ENCODE data around the gene GNL1. TPM values are rescaled to one million over a fixed set of nuclear protein-coding genes. Genes with fewer than 3 reads are reported as not detected.
A peak's percentile ranks its signal among the peaks of the same experiment; 100 is the strongest.
"Not testable (repeated sequence)": the region's sequence is repeated elsewhere in the genome, so short reads cannot be mapped to it uniquely, and the experiment has no call there.

GNL1 gene
- total RNA-seq, result 80.9 and 93.0 TPM in 2 replicates

- intact Hi-C loops (cut with micrococcal nuclease), result loop anchor here (1.0 to 10.0 kb wide), 7 partner anchors 61 to 1419 kb away; partner anchors contain the start of genes DXO, HLA-E, MRPS18B and POLR1H
- Mint-ChIP-seq H3K9me3 (no peaks in the 10 kb centered on the region), H3K27ac (peak within 1 kb of the TSS; percentile 97), H3K4me1 (peaks cover 29% of the 10 kb centered on the region), H3K4me3 (peak within 1 kb of the TSS; percentile 89), H3K36me3 (ENCODE audit: low read depth) (peaks cover 53% of the 10 kb centered on the region), H3K27me3 (no peaks in the 10 kb centered on the region)
- DNase-seq, result peak; percentile 99
These were observed at the start of gene GNL1 for GRCh38 chr6:30556066-30556905. TSS of gene GNL1 (minus strand) at chr6:30556489. CDS start at chr6:30556203, 286 bp downstream.

- H3K9me3 Mint-ChIP-seq, result no peaks in the 10 kb centered on the region
- H3K27me3 Mint-ChIP-seq, result no peaks in the 10 kb centered on the region
- DNase-seq, result no peak
- intact Hi-C loops (cut with micrococcal nuclease), result no loop called here
- H3K36me3 Mint-ChIP-seq (ENCODE audit: low read depth), result peaks cover 74% of the 10 kb centered on the region
- no peak overlapping the region for H3K4me3 Mint-ChIP-seq
- peaks cover 23% of the 10 kb centered on the region for H3K4me1 Mint-ChIP-seq
- H3K27ac Mint-ChIP-seq, result no peak overlapping the region
These were observed 47.7 kb upstream of the GNL1 start for GRCh38 chr6:30603961-30604360.

GRCh38 chr6:30601815-30602641 is 45.7 kb upstream of the GNL1 start:
- DNase-seq, result no peak
- Mint-ChIP-seq H3K27ac (no peak overlapping the region), H3K9me3 (no peaks in the 10 kb centered on the region), H3K4me1 (peaks cover 19% of the 10 kb centered on the region), H3K27me3 (no peaks in the 10 kb centered on the region), H3K4me3 (no peak overlapping the region), H3K36me3 (ENCODE audit: low read depth) (peaks cover 70% of the 10 kb centered on the region)
- intact Hi-C loops (cut with micrococcal nuclease), result no loop called here

- intact Hi-C loops (cut with micrococcal nuclease), result no loop called here
- no peaks in the 10 kb centered on the region for H3K27me3 Mint-ChIP-seq
- no peaks in the 10 kb centered on the region for H3K9me3 Mint-ChIP-seq
- H3K4me1 Mint-ChIP-seq, result peaks cover 19% of the 10 kb centered on the region
- H3K36me3 Mint-ChIP-seq (ENCODE audit: low read depth), result peaks cover 66% of the 10 kb centered on the region
- no peak overlapping the region for H3K4me3 Mint-ChIP-seq
- peak overlapping the region; percentile 29 for H3K27ac Mint-ChIP-seq
- no peak for DNase-seq
These were observed 45.1 kb upstream of the GNL1 start for GRCh38 chr6:30601436-30601814.

GRCh38 chr6:30600451-30600961 is 44.2 kb upstream of the GNL1 start:
- Mint-ChIP-seq H3K27ac (peak overlapping the region; percentile 9), H3K4me3 (no peak overlapping the region)

GRCh38 chr6:30599625-30600324 is 43.5 kb upstream of the GNL1 start:
- Mint-ChIP-seq H3K27ac (no peak overlapping the region), H3K9me3 (no peaks in the 10 kb centered on the region), H3K4me3 (no peak overlapping the region), H3K27me3 (no peaks in the 10 kb centered on the region), H3K36me3 (ENCODE audit: low read depth) (peaks cover 56% of the 10 kb centered on the region), H3K4me1 (peaks cover 17% of the 10 kb centered on the region)
- no peak for DNase-seq
- intact Hi-C loops (cut with micrococcal nuclease), result loop anchor here (5.0 kb wide), 1 partner anchor 57 kb away; no protein-coding TSS in a partner anchor

More at GRCh38 chr6:30600451-30600961, 44.2 kb upstream of the GNL1 start:
- no peaks in the 10 kb centered on the region for H3K27me3 Mint-ChIP-seq
- no peaks in the 10 kb centered on the region for H3K9me3 Mint-ChIP-seq
- intact Hi-C loops (cut with micrococcal nuclease), result no loop called here
- peaks cover 59% of the 10 kb centered on the region for H3K36me3 Mint-ChIP-seq (ENCODE audit: low read depth)
- H3K4me1 Mint-ChIP-seq, result peaks cover 16% of the 10 kb centered on the region
- no peak for DNase-seq

- Mint-ChIP-seq H3K4me1 (peaks cover 17% of the 10 kb centered on the region), H3K27me3 (no peaks in the 10 kb centered on the region), H3K4me3 (no peak overlapping the region), H3K36me3 (ENCODE audit: low read depth) (peaks cover 55% of the 10 kb centered on the region), H3K27ac (no peak overlapping the region), H3K9me3 (no peaks in the 10 kb centered on the region)
- intact Hi-C loops (cut with micrococcal nuclease), result loop anchor here (5.0 kb wide), 1 partner anchor 57 kb away; no protein-coding TSS in a partner anchor
- DNase-seq, result no peak
These were observed 42.8 kb upstream of the GNL1 start for GRCh38 chr6:30598912-30599624.

- intact Hi-C loops (cut with micrococcal nuclease), result loop anchor here (1.0 to 5.0 kb wide), 2 partner anchors 55 to 114 kb away; no protein-coding TSS in a partner anchor
- H3K9me3 Mint-ChIP-seq, H3K27me3 Mint-ChIP-seq, H3K4me3 Mint-ChIP-seq: not testable (repeated sequence)
- H3K4me1 Mint-ChIP-seq, result peaks cover 12% of the 10 kb centered on the region
- H3K36me3 Mint-ChIP-seq (ENCODE audit: low read depth), result peaks cover 46% of the 10 kb centered on the region
- H3K27ac Mint-ChIP-seq, result peak overlapping the region; percentile 74
- peak; percentile 94 for DNase-seq
These were observed 41.2 kb upstream of the GNL1 start for GRCh38 chr6:30597315-30598144.

- intact Hi-C loops (cut with micrococcal nuclease), result no loop called here
- Mint-ChIP-seq H3K27me3 (no peaks in the 10 kb centered on the region), H3K27ac (peak overlapping the region; percentile 25), H3K36me3 (ENCODE audit: low read depth) (peaks cover 60% of the 10 kb centered on the region), H3K4me1 (peaks cover 10% of the 10 kb centered on the region), H3K9me3 (no peaks in the 10 kb centered on the region), H3K4me3 (no peak overlapping the region)
- DNase-seq, result no peak
These were observed 36.0 kb upstream of the GNL1 start for GRCh38 chr6:30592287-30592686.

GRCh38 chr6:30591008-30591407 is 34.7 kb upstream of the GNL1 start:
- no peaks in the 10 kb centered on the region for H3K27me3 Mint-ChIP-seq
- no peaks in the 10 kb centered on the region for H3K9me3 Mint-ChIP-seq
- no peak overlapping the region for H3K4me3 Mint-ChIP-seq
- H3K36me3 Mint-ChIP-seq (ENCODE audit: low read depth), result peaks cover 64% of the 10 kb centered on the region
- H3K27ac Mint-ChIP-seq, result no peak overlapping the region
- no peak for DNase-seq
- H3K4me1 Mint-ChIP-seq, result peaks cover 9% of the 10 kb centered on the region
- intact Hi-C loops (cut with micrococcal nuclease), result no loop called here

- Mint-ChIP-seq H3K4me1 (peaks cover 8% of the 10 kb centered on the region), H3K36me3 (ENCODE audit: low read depth) (peaks cover 66% of the 10 kb centered on the region), H3K27ac (no peak overlapping the region), H3K27me3 (no peaks in the 10 kb centered on the region), H3K4me3 (no peak overlapping the region), H3K9me3 (no peaks in the 10 kb centered on the region)
- no peak for DNase-seq
- intact Hi-C loops (cut with micrococcal nuclease), result no loop called here
These were observed 34.2 kb upstream of the GNL1 start for GRCh38 chr6:30590509-30590908.

- DNase-seq, result no peak
- no peaks in the 10 kb centered on the region for H3K27me3 Mint-ChIP-seq
- H3K27ac Mint-ChIP-seq, result peak overlapping the region; percentile 25
- peaks cover 68% of the 10 kb centered on the region for H3K36me3 Mint-ChIP-seq (ENCODE audit: low read depth)
- intact Hi-C loops (cut with micrococcal nuclease), result no loop called here
- H3K4me3 Mint-ChIP-seq, result no peak overlapping the region
- peaks cover 7% of the 10 kb centered on the region for H3K4me1 Mint-ChIP-seq
- no peaks in the 10 kb centered on the region for H3K9me3 Mint-ChIP-seq
These were observed 33.6 kb upstream of the GNL1 start for GRCh38 chr6:30589754-30590358.
